Stimulated activated CD4-positive, alpha-beta T cell treated with anti-CD3 and anti-CD28 coated beads, Interleukin-1b, Interleukin-23, amount 100 ng/mL, for 4 hours (primary cell): ENCODE results near the gene ARHGAP11B.
A peak's percentile ranks its signal among the peaks of the same experiment; 100 is the strongest.
"Not testable (repeated sequence)": the region's sequence is repeated elsewhere in the genome, so short reads cannot be mapped to it uniquely, and the experiment has no call there.

Experiments used
- DNase-seq, 2 donors: peaks; one replicate each; pipeline ENCODE4 v3.0.0-alpha.2; 2020; ENCODE audit warnings: low read depth in 2 of 2

ARHGAP11B gene

GRCh38 chr15:30625436-30626193, at the start of gene ARHGAP11B:
ARHGAP11B (plus strand) TSS chr15:30626128.
- DNase-seq, result peak; percentile 86 to 87

- DNase-seq, result not testable (repeated sequence)
Observed at GRCh38 chr15:30579394-30579970, 46.4 kb upstream of the ARHGAP11B start.

DNA sequence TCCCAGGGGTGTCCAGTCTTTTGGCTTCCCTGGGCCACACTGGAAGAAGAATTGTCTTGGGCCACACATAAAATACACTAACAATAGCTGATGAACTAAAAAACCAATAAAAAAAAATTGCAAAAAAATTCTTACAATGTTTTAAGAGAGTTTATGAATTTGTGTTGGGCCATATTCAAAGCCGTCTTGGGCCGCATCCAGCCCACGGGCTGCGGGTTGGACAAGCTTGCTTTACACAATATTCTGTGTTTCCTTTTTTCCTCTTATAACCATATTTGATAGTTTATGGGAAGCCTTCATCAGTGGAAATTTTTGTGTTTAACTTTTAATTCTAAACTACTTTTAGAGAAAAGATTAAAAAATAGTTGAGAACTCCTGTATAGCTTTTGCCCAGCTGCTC, 45.2 kb upstream of the ARHGAP11B start:
- DNase-seq, result not testable (repeated sequence)

DNA sequence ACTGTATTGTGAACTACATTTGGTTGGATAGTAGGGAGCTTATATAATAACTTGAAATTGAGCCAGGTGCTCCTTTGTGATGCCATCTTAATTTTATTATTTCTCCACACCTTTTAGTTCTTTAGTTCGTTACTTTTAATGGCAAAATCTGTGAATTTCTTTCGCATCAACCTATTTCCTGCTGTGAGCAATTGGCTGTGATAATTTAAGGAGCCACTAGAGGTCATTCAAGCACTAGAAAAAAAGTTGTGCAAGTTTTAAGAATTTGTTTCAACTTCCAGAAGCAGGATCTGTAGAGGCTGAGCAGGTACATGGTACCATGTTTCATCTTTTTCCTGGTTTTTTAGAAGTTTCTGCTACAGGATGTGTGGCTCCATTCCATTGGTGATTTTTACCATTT, 27.0 kb upstream of the ARHGAP11B start:
- DNase-seq, result not testable (repeated sequence)

- not testable (repeated sequence) for DNase-seq
Observed at GRCh38 chr15:30603796-30604195, 22.1 kb upstream of the ARHGAP11B start, which contains the start of gene GOLGA8H. GOLGA8H (plus strand) TSS chr15:30604028; CDS start chr15:30604126, 98 bp downstream.

- not testable (repeated sequence) for DNase-seq
Observed at GRCh38 chr15:30612271-30612670, 13.7 kb upstream of the ARHGAP11B start.

DNA sequence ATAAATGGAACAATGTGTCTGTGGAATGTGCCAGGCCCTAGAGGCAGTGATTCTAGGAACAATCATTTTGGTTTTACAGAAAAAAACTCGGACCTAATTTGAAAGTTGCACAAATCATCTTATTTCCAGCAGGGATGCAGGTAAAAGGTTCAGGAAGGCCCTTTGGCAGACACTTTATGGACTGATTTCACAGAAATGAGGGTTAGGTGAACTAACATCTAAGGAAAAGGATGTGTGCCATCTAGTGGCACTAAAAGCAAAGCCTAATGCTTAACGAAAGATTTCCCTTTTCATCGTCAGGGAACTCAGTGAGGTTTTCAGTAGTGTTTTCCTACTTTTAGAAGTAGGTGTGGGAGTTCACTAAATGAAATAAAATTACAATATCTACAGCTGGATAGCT, 4.6 kb upstream of the ARHGAP11B start:
- DNase-seq, result not testable (repeated sequence)

DNA sequence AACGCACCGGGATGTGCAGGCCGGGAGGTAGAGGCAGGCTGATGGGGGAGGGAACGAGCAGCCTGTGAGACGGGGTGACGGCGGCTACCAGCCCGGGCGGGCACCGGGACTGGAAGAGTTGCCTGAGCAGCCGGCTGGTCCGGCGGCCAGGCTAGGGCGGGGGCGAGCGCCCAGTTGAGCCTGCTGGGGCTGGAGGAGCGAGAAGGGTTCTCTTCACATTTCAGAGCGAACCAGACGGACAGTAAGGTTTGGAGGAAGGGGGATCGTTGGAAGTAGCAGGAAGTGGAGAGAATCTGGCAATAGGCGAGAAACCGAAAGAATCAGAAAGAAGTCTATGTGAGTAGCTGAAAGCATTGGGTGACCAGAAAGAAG, 252 bp downstream of the ARHGAP11B start:
- not testable (repeated sequence) for DNase-seq

DNA sequence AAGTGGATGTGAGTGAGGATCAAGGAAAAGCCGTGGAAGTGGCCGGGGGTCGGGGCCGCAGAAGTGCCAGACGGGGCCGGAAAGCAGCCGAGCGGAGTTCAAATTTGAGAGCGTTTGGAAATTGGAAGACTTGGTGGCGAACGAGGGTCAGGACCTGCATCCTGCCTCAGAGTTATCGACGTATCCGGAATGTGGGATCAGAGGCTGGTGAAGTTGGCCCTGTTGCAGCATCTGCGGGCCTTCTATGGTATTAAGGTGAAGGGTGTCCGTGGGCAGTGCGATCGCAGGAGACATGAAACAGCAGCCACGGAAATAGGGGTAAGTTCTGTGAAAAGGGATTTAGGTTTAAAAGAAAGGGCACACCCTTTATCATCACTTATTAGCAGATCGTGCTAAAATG, 704 bp downstream of the ARHGAP11B start:
- DNase-seq, result not testable (repeated sequence)

DNA sequence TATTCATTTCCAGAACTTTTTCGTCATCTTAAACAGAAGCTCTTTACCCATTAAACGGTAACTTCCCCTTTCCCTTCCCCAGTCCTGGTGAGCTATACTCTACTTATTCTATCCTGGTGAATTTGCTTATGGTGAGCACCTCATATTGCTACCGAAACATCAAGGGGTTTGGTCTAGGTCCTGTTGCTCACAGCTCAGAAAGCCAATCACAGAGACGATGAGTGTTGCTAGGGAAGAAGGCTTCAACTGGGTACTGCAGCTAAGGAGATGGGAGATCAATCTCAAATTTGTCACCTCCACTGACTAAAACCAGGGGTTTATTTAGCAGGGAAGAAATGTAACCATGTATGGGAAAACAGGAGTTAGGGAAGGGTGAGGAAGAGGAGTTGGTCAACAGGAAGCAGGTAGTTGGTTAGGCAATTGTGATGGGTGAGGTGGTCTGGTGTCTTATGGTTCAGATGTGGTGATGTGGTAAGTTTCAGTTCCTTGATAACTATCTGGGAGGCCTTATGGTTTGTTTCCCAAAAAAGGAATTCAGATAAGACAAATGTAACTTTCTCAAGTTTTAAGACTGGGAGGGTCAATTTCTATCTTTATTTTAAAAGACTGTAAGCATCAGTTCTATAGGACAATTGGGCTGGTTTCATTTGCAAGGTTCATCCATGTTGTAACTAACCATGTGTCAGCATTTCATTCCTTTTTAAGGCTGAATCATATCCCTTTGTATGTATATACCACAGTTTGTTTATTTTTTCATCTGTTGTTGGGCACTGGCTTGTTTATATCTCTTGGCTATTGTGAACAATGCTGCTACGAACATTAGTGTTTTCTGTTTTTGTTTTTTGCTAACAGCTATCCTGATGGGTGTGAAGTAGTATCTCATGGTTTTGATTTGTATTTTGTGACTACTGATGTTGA, 24.3 kb downstream of the ARHGAP11B start:
- no peak for DNase-seq

GRCh38 chr15:30661154-30661553, 35.2 kb downstream of the ARHGAP11B start:
- not testable (repeated sequence) for DNase-seq

GRCh38 chr15:30669621-30670020, 43.7 kb downstream of the ARHGAP11B start:
- DNase-seq, result not testable (repeated sequence)

DNA sequence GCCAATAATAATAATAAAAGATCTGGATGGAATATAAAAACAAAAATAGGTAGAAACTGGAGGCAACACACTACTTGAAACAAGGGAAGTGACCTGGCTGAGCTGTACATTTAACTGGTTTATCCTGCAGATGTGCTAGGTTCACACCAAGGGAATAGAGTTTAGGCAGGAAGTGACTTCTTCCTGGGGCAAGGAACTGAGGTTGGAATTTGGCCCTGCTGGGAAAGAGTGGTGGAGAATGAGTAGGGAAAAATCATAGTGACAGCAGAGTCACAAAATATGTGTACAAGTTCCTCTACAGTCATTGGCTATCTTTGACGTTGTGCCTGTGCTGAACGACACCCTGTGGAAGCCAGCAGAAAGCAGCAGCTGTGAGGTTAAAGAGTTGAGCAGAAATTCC, 44.1 kb downstream of the ARHGAP11B start:
- DNase-seq, result no peak

DNA sequence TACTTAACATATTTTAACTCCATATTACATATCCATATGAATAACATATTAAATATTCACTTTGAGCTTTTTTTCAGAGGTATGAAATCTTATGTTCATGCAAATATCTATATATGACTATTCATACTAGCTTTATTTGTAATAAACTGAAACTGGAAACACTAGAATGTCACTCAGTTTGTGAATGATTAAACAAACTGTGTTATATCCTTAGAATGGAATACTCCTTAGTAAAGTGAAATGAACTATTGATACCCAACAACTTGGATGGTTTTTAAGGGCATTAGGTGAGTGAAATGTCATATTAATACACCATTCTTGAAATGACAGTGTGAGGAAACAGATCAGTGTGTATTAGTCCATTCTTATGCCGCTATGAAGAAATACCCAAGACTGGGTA, 45.4 kb downstream of the ARHGAP11B start:
- no peak for DNase-seq

DNA sequence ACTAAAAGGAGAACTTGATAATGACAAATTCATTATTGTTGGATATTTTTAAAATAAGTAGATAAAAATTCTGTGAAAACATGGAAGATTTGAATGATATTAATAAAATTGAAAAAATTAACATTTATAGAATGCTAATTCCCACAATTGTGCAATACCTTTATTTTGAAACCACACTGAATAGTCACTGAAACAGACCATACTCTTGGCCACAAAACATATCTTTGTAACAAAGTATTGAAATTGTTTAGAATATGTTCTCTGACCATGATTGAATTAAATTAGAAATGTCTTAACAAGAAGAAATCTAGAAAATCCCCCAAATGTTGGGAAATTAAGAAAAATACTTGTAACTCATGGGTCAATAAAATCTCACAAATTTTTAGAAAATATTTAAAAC, 49.2 kb downstream of the ARHGAP11B start:
- DNase-seq, result no peak

DNA sequence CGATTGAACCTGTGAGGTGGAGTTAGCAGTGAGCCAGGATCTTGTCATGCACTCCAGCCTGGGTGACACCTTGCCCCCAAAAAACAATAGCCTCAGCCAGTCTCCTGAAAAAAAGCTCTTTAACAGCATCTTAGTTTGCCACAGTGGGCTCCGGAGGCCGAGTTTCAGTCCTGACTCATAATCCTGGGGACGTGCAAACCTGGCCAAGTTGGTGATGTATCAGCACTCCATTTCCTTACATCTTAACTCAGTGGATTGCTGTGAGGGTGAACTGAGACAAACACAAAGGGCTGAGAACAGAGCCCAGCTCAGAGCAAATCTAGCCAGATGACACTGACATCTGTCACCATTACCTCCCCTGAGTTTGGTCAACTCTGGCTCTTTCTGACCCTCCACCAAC, 50.0 kb downstream of the ARHGAP11B start:
- DNase-seq, result not testable (repeated sequence)

GRCh38 chr15:30680997-30681396, 55.1 kb downstream of the ARHGAP11B start:
- not testable (repeated sequence) for DNase-seq

GRCh38 chr15:30685709-30686285, 59.9 kb downstream of the ARHGAP11B start:
- DNase-seq, result not testable (repeated sequence)

- not testable (repeated sequence) for DNase-seq
Observed at GRCh38 chr15:30686651-30687050, 60.7 kb downstream of the ARHGAP11B start.
